ENCODE measurements around the gene SH3TC1.

SH3TC1 gene

DNA sequence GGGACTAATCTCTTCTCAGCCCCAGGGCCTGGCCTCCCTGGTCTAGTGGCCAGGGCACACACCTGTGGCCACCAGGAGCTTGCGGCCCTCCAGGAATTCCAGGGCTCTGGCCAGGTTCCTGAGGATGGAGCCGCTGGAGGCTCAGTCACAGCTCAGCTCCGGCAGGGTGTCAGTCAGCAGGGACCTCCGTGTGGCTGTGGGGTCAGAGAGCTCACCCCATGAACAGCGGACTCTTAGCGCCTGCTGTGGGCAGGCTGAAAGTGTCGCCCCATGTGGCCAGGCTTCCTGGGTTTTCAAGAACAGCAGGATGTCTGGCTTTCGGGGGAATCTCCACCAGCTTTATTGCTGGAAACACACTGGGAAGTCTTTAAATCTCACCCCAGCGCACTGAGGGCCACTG is 19.3 kb upstream of the SH3TC1 start:
- peaks cover 26% of the 10 kb centered on the region for H3K4me1 ChIP-seq (ENCODE audit: control insufficient read depth, low read length)
- no peaks in the 10 kb centered on the region for H3K9me2 ChIP-seq (replicated peaks; ENCODE audit: control insufficient read depth, low read length)
- no peak for TF ChIP-seq EZH2phosphoT487 (IDR thresholded peaks at IDR 0.05; ENCODE audit: borderline replicate concordance, low read length)
- TF ChIP-seq, protein P1, sequence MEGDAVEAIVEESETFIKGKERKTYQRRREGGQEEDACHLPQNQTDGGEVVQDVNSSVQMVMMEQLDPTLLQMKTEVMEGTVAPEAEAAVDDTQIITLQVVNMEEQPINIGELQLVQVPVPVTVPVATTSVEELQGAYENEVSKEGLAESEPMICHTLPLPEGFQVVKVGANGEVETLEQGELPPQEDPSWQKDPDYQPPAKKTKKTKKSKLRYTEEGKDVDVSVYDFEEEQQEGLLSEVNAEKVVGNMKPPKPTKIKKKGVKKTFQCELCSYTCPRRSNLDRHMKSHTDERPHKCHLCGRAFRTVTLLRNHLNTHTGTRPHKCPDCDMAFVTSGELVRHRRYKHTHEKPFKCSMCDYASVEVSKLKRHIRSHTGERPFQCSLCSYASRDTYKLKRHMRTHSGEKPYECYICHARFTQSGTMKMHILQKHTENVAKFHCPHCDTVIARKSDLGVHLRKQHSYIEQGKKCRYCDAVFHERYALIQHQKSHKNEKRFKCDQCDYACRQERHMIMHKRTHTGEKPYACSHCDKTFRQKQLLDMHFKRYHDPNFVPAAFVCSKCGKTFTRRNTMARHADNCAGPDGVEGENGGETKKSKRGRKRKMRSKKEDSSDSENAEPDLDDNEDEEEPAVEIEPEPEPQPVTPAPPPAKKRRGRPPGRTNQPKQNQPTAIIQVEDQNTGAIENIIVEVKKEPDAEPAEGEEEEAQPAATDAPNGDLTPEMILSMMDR (IDR thresholded peaks at IDR 0.05; ENCODE audit: low read depth, low read length, poor library complexity, severe bottlenecking) = no peak
- no peaks in the 10 kb centered on the region for H3K9me3 ChIP-seq (ENCODE audit: control insufficient read depth, insufficient read depth, low read length)
- H3F3A ChIP-seq (ENCODE audit: control insufficient read depth, insufficient read depth) = 0 out of 2 replicates have a peak, but pooled peaks cover 4% of the 10 kb centered on the region
- no peaks in the 10 kb centered on the region for H4K20me1 ChIP-seq (ENCODE audit: control insufficient read depth, insufficient read depth, low read depth, low read length)
- H3K79me2 ChIP-seq (ENCODE audit: control insufficient read depth, low read length) = no peaks in the 10 kb centered on the region
- H3K36me3 ChIP-seq (ENCODE audit: control insufficient read depth, low read length) = no peaks in the 10 kb centered on the region
- H3K4me2 ChIP-seq (ENCODE audit: low read length) = no peak overlapping the region
- no peaks in the 10 kb centered on the region for H3K27me3 ChIP-seq (ENCODE audit: control insufficient read depth, low read length)
- H3K27ac ChIP-seq (ENCODE audit: low read depth, low read length) = no peak overlapping the region
- H3K4me3 ChIP-seq (ENCODE audit: low read length) = no peak overlapping the region

DNA sequence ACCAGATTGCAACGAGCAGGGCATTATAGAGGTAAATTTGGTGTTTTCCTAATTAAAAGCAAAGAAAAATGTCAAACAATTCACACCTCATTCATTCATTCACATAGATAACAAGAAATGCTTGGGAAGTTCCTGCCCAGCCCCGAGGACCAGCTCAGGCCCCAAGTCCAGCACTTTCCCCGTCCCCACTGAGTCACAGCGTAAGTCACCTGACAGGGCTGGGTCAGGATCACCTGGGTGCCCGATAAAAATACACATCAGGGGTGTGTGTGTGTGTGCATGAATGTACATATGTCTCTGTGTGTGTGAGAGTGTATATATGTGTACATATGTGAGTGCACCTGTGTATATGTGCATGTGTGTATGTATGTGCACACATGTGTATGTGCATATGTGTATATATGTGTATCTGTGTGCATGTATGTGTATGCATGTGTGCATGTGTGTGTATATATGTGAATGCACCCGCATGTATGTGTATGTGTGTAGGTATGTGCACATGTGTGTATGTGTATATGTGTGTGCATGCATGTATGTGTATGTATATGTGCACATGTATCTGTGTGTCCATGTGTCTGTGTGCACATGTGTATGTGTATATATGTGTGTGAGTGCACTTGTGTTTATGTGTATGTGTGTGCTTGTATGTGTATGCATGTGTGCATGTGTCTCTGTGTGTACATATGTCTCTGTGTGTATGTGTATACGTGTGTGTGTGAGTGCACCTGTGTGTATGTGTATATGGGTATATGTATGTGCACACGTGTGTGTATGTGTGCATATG is 18.6 kb upstream of the SH3TC1 start:
- 0 out of 2 replicates have a peak, but pooled peaks cover 4% of the 10 kb centered on the region for H3F3A ChIP-seq (ENCODE audit: control insufficient read depth, insufficient read depth)
- no peak overlapping the region for H3K4me2 ChIP-seq (ENCODE audit: low read length)
- H3K4me1 ChIP-seq (ENCODE audit: control insufficient read depth, low read length) = peaks cover 20% of the 10 kb centered on the region
- H3K27ac ChIP-seq (ENCODE audit: low read depth, low read length) = no peak overlapping the region
- H3K36me3 ChIP-seq (ENCODE audit: control insufficient read depth, low read length) = no peaks in the 10 kb centered on the region
- H3K79me2 ChIP-seq (ENCODE audit: control insufficient read depth, low read length) = no peaks in the 10 kb centered on the region
- no peaks in the 10 kb centered on the region for H3K9me2 ChIP-seq (replicated peaks; ENCODE audit: control insufficient read depth, low read length)
- H3K27me3 ChIP-seq (ENCODE audit: control insufficient read depth, low read length) = no peaks in the 10 kb centered on the region; the same call in 1 of the 2 replicates
- no peak for TF ChIP-seq EZH2phosphoT487 (IDR thresholded peaks at IDR 0.05; ENCODE audit: borderline replicate concordance, low read length)
- TF ChIP-seq, protein P1 (IDR thresholded peaks at IDR 0.05; ENCODE audit: low read depth, low read length, poor library complexity, severe bottlenecking) = no peak
- no peak overlapping the region for H3K4me3 ChIP-seq (ENCODE audit: low read length)
- no peaks in the 10 kb centered on the region for H4K20me1 ChIP-seq (ENCODE audit: control insufficient read depth, insufficient read depth, low read depth, low read length)
- no peaks in the 10 kb centered on the region for H3K9me3 ChIP-seq (ENCODE audit: control insufficient read depth, insufficient read depth, low read length)

DNA sequence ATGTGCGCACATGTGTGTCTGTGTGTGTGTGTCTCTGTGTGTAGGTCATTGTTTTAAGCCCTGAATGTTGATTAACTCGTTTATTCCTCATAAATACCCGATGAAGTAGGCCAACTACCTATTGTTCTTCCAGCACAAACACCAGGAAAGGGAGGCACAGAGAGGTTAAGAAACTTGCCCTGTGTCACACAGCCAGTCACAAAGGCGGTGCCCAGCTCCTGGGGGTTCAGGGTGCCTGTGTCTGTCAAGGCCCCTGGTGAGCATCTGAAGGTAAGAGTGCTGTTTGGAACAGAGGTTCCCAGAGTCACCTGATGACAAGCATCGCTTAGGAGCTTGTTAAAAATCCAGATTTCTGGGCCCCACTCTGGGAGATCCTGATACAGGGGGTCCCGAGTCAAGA is 18.0 kb upstream of the SH3TC1 start:
- Histone ChIP-seq H3K9me2 (replicated peaks; ENCODE audit: control insufficient read depth, low read length) (no peaks in the 10 kb centered on the region), H3K36me3 (ENCODE audit: control insufficient read depth, low read length) (no peaks in the 10 kb centered on the region), H3K9me3 (ENCODE audit: control insufficient read depth, insufficient read depth, low read length) (no peaks in the 10 kb centered on the region), H3K27me3 (ENCODE audit: control insufficient read depth, low read length) (peaks cover 5% of the 10 kb centered on the region; the same call in 1 of the 2 replicates), H3K4me2 (ENCODE audit: low read length) (no peak overlapping the region), H3K79me2 (ENCODE audit: control insufficient read depth, low read length) (no peaks in the 10 kb centered on the region), H3K4me1 (ENCODE audit: control insufficient read depth, low read length) (peaks cover 14% of the 10 kb centered on the region), H4K20me1 (ENCODE audit: control insufficient read depth, insufficient read depth, low read depth, low read length) (no peaks in the 10 kb centered on the region), H3K27ac (ENCODE audit: low read depth, low read length) (no peak overlapping the region), H3F3A (ENCODE audit: control insufficient read depth, insufficient read depth) (no peaks in the 10 kb centered on the region), H3K4me3 (ENCODE audit: low read length) (no peak overlapping the region)
- no peak for TF ChIP-seq EZH2phosphoT487 (IDR thresholded peaks at IDR 0.05; ENCODE audit: borderline replicate concordance, low read length)
- TF ChIP-seq, protein P1 (IDR thresholded peaks at IDR 0.05; ENCODE audit: low read depth, low read length, poor library complexity, severe bottlenecking) = no peak
